Measurements from ENCODE around the gene APOD.

The APOD gene

GRCh38 chr3:195580744-195581443 is 2.8 kb downstream of the APOD start:
- no peaks in the 10 kb centered on the region for H3K9me3 Mint-ChIP-seq
- DNase-seq (no peak), ATAC-seq (no peak)
- H3K27me3 Mint-ChIP-seq: peaks cover 1% of the 10 kb centered on the region
- no peak overlapping the region for H3K27ac Mint-ChIP-seq
- no peaks in the 10 kb centered on the region for H3K36me3 Mint-ChIP-seq (ENCODE audit: low read depth)
- no peak overlapping the region for H3K4me3 Mint-ChIP-seq
- peaks cover 11% of the 10 kb centered on the region for H3K4me1 Mint-ChIP-seq

GRCh38 chr3:195579281-195579680 is 4.5 kb downstream of the APOD start:
- Mint-ChIP-seq H3K36me3 (ENCODE audit: low read depth) (no peaks in the 10 kb centered on the region), H3K9me3 (no peaks in the 10 kb centered on the region), H3K4me3 (no peak overlapping the region), H3K27me3 (peaks cover 1% of the 10 kb centered on the region), H3K27ac (no peak overlapping the region), H3K4me1 (peaks cover 8% of the 10 kb centered on the region)
- DNase-seq (no peak), ATAC-seq (no peak)

DNA sequence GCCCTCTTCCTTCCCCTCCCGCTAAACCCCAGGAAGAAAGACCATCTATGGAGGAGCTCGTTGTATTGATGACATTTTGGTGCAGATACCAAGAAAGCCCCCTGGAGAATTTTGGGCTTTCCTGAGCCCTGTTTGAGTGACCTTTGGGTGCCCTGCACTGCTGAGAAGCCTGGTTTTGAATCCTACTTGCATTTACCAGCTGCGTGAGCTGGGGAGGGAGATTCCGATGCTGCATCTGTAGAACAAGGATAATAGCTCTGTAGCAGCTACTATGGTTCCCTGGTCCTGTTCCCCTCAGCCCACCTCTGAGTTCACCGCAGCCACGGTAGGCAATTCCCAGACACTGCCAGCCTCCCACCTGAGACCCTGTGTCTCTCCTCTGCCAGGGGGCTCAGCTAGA is 5.2 kb downstream of the APOD start:
- ATAC-seq (no peak), DNase-seq (no peak)
- Mint-ChIP-seq H3K4me3 (no peak overlapping the region), H3K4me1 (peaks cover 6% of the 10 kb centered on the region), H3K36me3 (ENCODE audit: low read depth) (no peaks in the 10 kb centered on the region), H3K27me3 (peaks cover 1% of the 10 kb centered on the region), H3K27ac (no peak overlapping the region), H3K9me3 (no peaks in the 10 kb centered on the region)

GRCh38 chr3:195577645-195578177 is 6.0 kb downstream of the APOD start:
- Mint-ChIP-seq H3K4me3 (no peak overlapping the region), H3K9me3 (no peaks in the 10 kb centered on the region), H3K4me1 (peaks cover 6% of the 10 kb centered on the region), H3K27me3 (peaks cover 1% of the 10 kb centered on the region), H3K27ac (no peak overlapping the region), H3K36me3 (ENCODE audit: low read depth) (no peaks in the 10 kb centered on the region)
- ATAC-seq (no peak), DNase-seq (no peak)

DNA sequence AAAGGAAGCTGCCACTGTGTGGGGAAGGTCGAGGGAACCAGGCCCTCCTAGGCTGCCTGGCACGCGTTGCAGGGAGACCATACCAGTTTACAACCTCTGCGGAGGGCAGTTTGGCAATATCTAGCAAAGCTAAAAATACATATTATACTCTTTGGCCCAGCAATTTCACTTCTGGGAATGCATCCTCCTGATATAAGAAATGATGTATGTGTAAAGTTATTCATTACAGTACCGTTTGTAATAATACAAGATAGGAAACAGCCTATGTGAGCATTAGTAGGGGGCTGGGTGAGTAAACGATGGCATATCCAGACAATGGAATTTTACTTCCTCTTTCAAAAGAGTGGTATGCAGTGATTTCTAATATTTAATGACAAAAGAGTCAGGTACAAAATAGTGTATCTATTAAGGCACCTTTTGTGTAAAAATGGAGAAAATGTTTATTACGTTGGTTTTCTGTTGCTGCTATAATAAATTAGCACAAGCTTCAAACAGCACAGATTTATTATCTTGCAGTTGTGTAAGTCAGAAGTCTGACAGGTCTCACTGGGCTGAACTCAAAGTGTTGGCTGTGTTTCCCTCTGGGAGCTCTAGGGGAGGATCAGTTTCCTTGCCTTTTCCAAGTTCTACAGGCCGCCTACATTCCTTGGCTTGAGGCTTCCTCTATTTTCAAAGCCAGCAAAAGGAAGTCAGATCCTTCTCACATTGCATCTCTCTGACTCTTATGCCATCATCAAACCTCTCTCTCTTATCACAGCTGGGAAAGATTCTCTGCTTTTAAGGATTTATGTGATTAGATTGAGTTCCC is 9.0 kb downstream of the APOD start:
- no peak overlapping the region for H3K27ac Mint-ChIP-seq
- no peak for DNase-seq
- H3K4me1 Mint-ChIP-seq: peaks cover 4% of the 10 kb centered on the region
- ATAC-seq: no peak
- no peaks in the 10 kb centered on the region for H3K9me3 Mint-ChIP-seq
- H3K36me3 Mint-ChIP-seq (ENCODE audit: low read depth): no peaks in the 10 kb centered on the region
- H3K27me3 Mint-ChIP-seq: peaks cover 1% of the 10 kb centered on the region
- H3K4me3 Mint-ChIP-seq: no peak overlapping the region

DNA sequence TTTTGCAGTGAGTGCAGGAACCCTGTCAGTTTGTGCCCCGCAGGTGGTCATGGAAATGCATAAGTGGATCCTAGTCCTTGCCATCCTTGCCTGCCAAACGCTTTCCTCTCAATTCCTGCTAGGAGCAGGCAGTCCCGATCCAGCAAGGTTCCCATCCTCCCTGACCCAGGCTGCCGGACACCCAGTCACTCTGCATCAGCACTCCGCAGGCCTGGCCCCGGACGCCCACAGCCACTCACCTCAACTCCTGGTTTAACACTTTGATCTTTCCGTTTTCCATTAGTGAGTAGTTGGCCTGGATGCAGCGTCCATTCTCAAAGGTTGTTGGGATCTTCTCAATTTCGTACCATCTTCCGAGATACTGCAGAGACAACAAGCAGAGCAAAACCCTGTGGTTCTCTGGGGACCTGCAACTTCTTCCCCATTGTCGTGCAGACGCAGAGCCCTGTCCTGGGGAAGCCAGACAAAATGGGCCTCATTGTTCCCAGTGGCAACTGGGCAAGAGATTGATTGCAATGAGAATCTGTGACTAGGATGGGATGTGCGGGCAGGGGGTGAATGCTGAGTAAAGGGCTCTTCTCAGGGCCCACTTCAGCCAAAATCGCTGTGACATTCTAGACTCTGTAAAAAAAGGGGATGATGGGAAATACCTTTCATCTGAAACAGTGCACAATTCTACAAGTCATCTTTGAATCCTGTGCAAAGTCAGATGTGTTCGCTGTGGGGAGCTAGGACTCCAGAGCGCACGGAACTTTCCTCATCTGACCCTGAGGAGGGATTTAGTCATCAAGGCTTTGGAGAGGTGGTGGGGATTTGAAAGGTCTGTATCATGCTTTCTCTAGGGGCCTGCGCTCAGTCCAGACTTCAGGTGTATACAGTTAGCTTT is 9.9 kb downstream of the APOD start:
- H3K4me1 Mint-ChIP-seq: peaks cover 4% of the 10 kb centered on the region
- no peak overlapping the region for H3K27ac Mint-ChIP-seq
- no peak overlapping the region for H3K4me3 Mint-ChIP-seq
- no peaks in the 10 kb centered on the region for H3K36me3 Mint-ChIP-seq (ENCODE audit: low read depth)
- no peak for DNase-seq
- H3K9me3 Mint-ChIP-seq: no peaks in the 10 kb centered on the region
- peaks cover 1% of the 10 kb centered on the region for H3K27me3 Mint-ChIP-seq
- ATAC-seq: no peak

GRCh38 chr3:195571361-195571760 is 12.4 kb downstream of the APOD start:
- Mint-ChIP-seq H3K27me3 (peaks cover 2% of the 10 kb centered on the region), H3K4me1 (peaks cover 7% of the 10 kb centered on the region), H3K4me3 (no peak overlapping the region), H3K27ac (no peak overlapping the region), H3K36me3 (ENCODE audit: low read depth) (no peaks in the 10 kb centered on the region), H3K9me3 (no peaks in the 10 kb centered on the region)
- DNase-seq: no peak
- ATAC-seq: no peak

DNA sequence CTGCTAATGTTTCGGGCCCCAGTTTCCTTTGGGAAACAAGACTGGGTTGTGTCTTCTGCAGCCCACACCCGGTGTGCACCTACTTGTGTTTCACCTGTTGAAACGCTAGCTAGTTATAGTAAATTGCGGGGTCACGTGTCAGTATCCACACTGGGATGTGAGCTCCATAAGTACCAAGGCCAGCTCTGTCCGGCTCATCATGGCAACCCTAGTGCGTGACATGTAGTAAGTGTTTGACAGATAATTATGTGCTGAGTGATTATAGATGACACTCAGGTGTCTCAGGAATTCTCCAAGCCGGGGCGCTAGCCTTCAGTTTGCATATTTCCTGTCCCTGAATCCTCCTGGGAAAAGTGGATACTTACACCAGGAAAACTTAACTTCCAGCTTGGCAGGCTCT is 12.8 kb downstream of the APOD start:
- H3K36me3 Mint-ChIP-seq (ENCODE audit: low read depth): no peaks in the 10 kb centered on the region
- no peak for DNase-seq
- ATAC-seq: no peak
- no peak overlapping the region for H3K27ac Mint-ChIP-seq
- H3K27me3 Mint-ChIP-seq: peaks cover 3% of the 10 kb centered on the region
- H3K4me1 Mint-ChIP-seq: peaks cover 7% of the 10 kb centered on the region
- H3K9me3 Mint-ChIP-seq: no peaks in the 10 kb centered on the region
- H3K4me3 Mint-ChIP-seq: no peak overlapping the region

GRCh38 chr3:195570344-195570743 is 13.4 kb downstream of the APOD start:
- Mint-ChIP-seq H3K36me3 (ENCODE audit: low read depth) (no peaks in the 10 kb centered on the region), H3K27me3 (peaks cover 3% of the 10 kb centered on the region), H3K27ac (no peak overlapping the region), H3K4me1 (peaks cover 7% of the 10 kb centered on the region), H3K9me3 (no peaks in the 10 kb centered on the region), H3K4me3 (no peak overlapping the region)
- ATAC-seq (no peak), DNase-seq (no peak)

- Mint-ChIP-seq H3K36me3 (ENCODE audit: low read depth) (no peaks in the 10 kb centered on the region), H3K9me3 (no peaks in the 10 kb centered on the region), H3K27ac (no peak overlapping the region), H3K4me3 (no peak overlapping the region), H3K4me1 (peaks cover 7% of the 10 kb centered on the region), H3K27me3 (peaks cover 3% of the 10 kb centered on the region)
- ATAC-seq: no peak
- DNase-seq: no peak
These were observed 15.1 kb downstream of the APOD start for GRCh38 chr3:195568630-195569029.

DNA sequence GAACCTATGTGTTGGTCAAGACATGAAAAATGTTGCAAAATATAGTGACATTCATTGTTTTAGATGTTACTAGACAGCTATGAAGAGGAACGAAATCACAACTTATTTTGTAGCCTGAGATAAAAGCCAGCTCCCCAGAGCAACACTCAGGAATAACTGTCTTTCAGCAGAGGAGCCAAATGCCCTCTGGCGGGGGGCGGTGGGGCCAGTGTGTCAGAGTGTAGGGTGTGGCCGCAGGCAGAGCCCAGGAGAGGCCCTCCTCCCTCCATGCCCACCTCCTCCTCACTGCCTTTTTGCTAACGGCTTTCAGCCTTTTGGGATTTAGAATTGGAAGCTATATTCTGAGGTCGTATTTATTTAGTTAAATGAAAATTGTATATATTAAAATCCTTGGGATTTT is 16.9 kb downstream of the APOD start:
- no peaks in the 10 kb centered on the region for H3K36me3 Mint-ChIP-seq (ENCODE audit: low read depth)
- H3K9me3 Mint-ChIP-seq: no peaks in the 10 kb centered on the region
- H3K4me1 Mint-ChIP-seq: peaks cover 7% of the 10 kb centered on the region
- ATAC-seq: no peak
- H3K4me3 Mint-ChIP-seq: no peak overlapping the region
- DNase-seq: no peak
- H3K27ac Mint-ChIP-seq: no peak overlapping the region
- H3K27me3 Mint-ChIP-seq: peaks cover 3% of the 10 kb centered on the region

GRCh38 chr3:195565716-195566115 is 18.0 kb downstream of the APOD start:
- Mint-ChIP-seq H3K27me3 (peaks cover 3% of the 10 kb centered on the region), H3K9me3 (no peaks in the 10 kb centered on the region), H3K4me1 (peaks cover 7% of the 10 kb centered on the region), H3K27ac (no peak overlapping the region), H3K4me3 (no peak overlapping the region), H3K36me3 (ENCODE audit: low read depth) (no peaks in the 10 kb centered on the region)
- no peak for DNase-seq
- no peak for ATAC-seq

GRCh38 chr3:195563317-195563716 is 20.4 kb downstream of the APOD start:
- Mint-ChIP-seq H3K9me3 (no peaks in the 10 kb centered on the region), H3K36me3 (ENCODE audit: low read depth) (no peaks in the 10 kb centered on the region), H3K4me3 (no peak overlapping the region), H3K4me1 (peaks cover 12% of the 10 kb centered on the region), H3K27me3 (peaks cover 3% of the 10 kb centered on the region), H3K27ac (no peak overlapping the region)
- ATAC-seq (no peak), DNase-seq (no peak)

DNA sequence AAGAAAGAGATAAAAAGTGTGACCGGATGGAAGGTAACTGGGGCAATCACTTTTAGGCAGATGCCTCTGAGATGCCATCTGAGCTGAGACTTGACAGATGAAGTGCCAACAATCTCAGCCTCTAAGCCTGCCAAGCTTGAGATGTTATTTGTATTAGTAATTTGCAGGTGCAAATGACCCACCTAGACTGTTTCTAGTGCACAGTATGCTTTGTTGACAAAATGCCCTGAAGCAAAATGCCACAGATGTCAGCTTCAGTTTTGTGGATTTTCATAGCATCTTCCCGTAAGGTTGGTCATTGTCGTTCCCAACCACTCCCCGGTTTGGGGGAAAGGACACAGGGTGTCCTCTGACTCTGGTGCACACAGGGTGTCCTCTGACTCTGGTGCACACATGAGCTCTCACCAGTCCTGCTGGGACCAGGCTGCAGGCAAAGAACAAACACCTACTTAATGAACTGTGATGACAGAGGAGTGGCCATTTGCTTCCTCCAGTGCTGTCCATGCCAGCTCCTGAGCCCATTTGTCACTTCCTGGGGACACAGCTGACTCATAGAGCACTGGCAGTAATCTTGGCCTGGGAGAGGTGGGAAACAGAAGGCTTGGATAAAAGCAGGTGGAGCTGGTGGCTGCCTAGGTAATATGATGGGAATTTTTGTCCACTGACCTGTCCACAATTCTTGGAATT is 23.9 kb downstream of the APOD start:
- no peaks in the 10 kb centered on the region for H3K27me3 Mint-ChIP-seq
- ATAC-seq (no peak), DNase-seq (no peak)
- no peak overlapping the region for H3K27ac Mint-ChIP-seq
- H3K36me3 Mint-ChIP-seq (ENCODE audit: low read depth): no peaks in the 10 kb centered on the region
- H3K9me3 Mint-ChIP-seq: no peaks in the 10 kb centered on the region
- H3K4me1 Mint-ChIP-seq: peaks cover 22% of the 10 kb centered on the region
- H3K4me3 Mint-ChIP-seq: no peak overlapping the region

Measured in activated naive CD8-positive, alpha-beta T cell treated with anti-CD3 and anti-CD28 coated beads, Interleukin-2, amount 50 U/mL, for 24 hours (primary cell).